Common myeloid progenitor, CD34-positive (primary cell): Measurements from ENCODE around the gene OR8D2.

ENCODE experiments used
- CTCF ChIA-PET: fragments of 350-600 bp; sonication (Branson Sonifier 250); formaldehyde crosslinking; loops from one replicate; lab custom pipeline; 2021; ENCODE audit warnings: antibody characterized with exemption; lab: Charles Lee
- POLR2A ChIA-PET: fragments of 350-600 bp; sonication (Branson Sonifier 250); formaldehyde crosslinking; loops from one replicate; lab custom pipeline; 2021; ENCODE audit warnings: antibody characterized with exemption; lab: Charles Lee
- DNase-seq, 3 donors: peaks; one replicate each; pipeline versions ENCODE4 v3.0.0 to v3.0.0-alpha.2; 2013
- H3K27ac ChIP-seq, 2 experiments: 1 replicate in 1 of 2; 2 replicates in 1 of 2; pipeline ENCODE4 v1.7.0; 2013; ENCODE audit warnings: inconsistent platforms in 2 of 2, low read length in 2 of 2, mild to moderate bottlenecking in 2 of 2, low read depth in 1 of 2, moderate library complexity in 1 of 2; ENCODE audit not compliant: severe bottlenecking in 2 of 2, insufficient read depth in 1 of 2, poor library complexity in 1 of 2
- H3K27me3 ChIP-seq, 5 experiments: replicated peaks in 2 of 5; 1 replicate in 3 of 5; 2 replicates in 2 of 5; pipeline versions ENCODE4 v1.6.1 to v1.7.0; 2013; ENCODE audit warnings: low read length in 4 of 5, mild to moderate bottlenecking in 2 of 5, moderate library complexity in 2 of 5, inconsistent platforms in 1 of 5; ENCODE audit not compliant: insufficient read depth in 5 of 5, control insufficient read depth in 4 of 5
- H3K36me3 ChIP-seq, 4 experiments: 1 replicate in 2 of 4; 2 replicates in 2 of 4; pipeline versions ENCODE4 v1.6.1 to v1.7.0; 2013; ENCODE audit warnings: low read length in 3 of 4, control low read depth in 1 of 4, mild to moderate bottlenecking in 1 of 4; ENCODE audit not compliant: control insufficient read depth in 4 of 4, insufficient read depth in 4 of 4
- H3K4me1 ChIP-seq, 4 experiments: 1 replicate in 3 of 4; 2 replicates in 1 of 4; pipeline versions ENCODE4 v1.6.1 to v1.7.1; 2013; ENCODE audit warnings: low read length in 3 of 4, mild to moderate bottlenecking in 3 of 4, control low read depth in 1 of 4, inconsistent platforms in 1 of 4, moderate library complexity in 1 of 4; ENCODE audit not compliant: control insufficient read depth in 4 of 4, insufficient read depth in 4 of 4; ENCODE audit errors: control extremely low read depth in 1 of 4
- H3K4me3 ChIP-seq, 7 experiments: 1 replicate in 4 of 7; 2 replicates in 3 of 7; pipeline versions ENCODE4 v1.5.1 to v1.7.0; 2013; ENCODE audit warnings: mild to moderate bottlenecking in 7 of 7, low read length in 6 of 7, moderate library complexity in 6 of 7, inconsistent platforms in 2 of 7, low read depth in 2 of 7, control low read depth in 1 of 7; ENCODE audit not compliant: insufficient read depth in 4 of 7, control insufficient read depth in 1 of 7; ENCODE audit errors: extremely low read depth in 1 of 7
- H3K9me3 ChIP-seq, 5 experiments: 1 replicate in 4 of 5; 2 replicates in 1 of 5; pipeline versions ENCODE4 v1.6.1 to v1.7.1; 2013; ENCODE audit warnings: low read length in 4 of 5, mild to moderate bottlenecking in 2 of 5, inconsistent platforms in 1 of 5, low read depth in 1 of 5, moderate library complexity in 1 of 5; ENCODE audit not compliant: control insufficient read depth in 4 of 5, insufficient read depth in 2 of 5; ENCODE audit errors: control extremely low read depth in 1 of 5
- WGBS: methylation state at CpG from one replicate; pipeline ENCODE4 v1.1.5; 2013; ENCODE audit not compliant: insufficient coverage; 5-methylcytosine and 5-hydroxymethylcytosine counted together

Gene OR8D2

GRCh38 chr11:124329787-124330478 is 9.9 kb upstream of the OR8D2 start:
- DNase-seq = peak; percentile 35 to 79 (median 72)
- Histone ChIP-seq H3K36me3 (no peaks in the 10 kb centered on the region), H3K27me3 (no peaks in the 10 kb centered on the region), H3K4me1 (peaks cover 0 to 14% (median 1%) of the 10 kb centered on the region in 4 experiments), H3K9me3 (no peaks in the 10 kb centered on the region), H3K27ac (no peak overlapping the region), H3K4me3 (peak overlapping the region in 1 of 7 experiments; percentile 40)
- WGBS = 43% methylated on average over 1 of the region's 2 CpGs
- ChIA-PET CTCF (interaction anchor here (0.6 to 1.8 kb wide), 9 partner anchors 9 to 265 kb away, joined by 3 to 11 read pairs (median 3); no protein-coding TSS in a partner anchor), POLR2A (no interaction called here)

GRCh38 chr11:124327775-124328174 is 7.8 kb upstream of the OR8D2 start:
- no peak for DNase-seq
- H3K9me3 ChIP-seq = no peaks in the 10 kb centered on the region
- H3K27me3 ChIP-seq = no peaks in the 10 kb centered on the region
- POLR2A ChIA-PET = no interaction called here
- no peaks in the 10 kb centered on the region for H3K36me3 ChIP-seq
- H3K4me3 ChIP-seq = no peak overlapping the region
- 100% methylated on average over 1 of the region's 1 CpG for WGBS
- no peak overlapping the region for H3K27ac ChIP-seq
- peaks cover 0 to 14% (median 1%) of the 10 kb centered on the region in 4 experiments for H3K4me1 ChIP-seq
- CTCF ChIA-PET = interaction anchor here (1.2 kb wide), 1 partner anchor 17 kb away, joined by 3 read pairs; no protein-coding TSS in a partner anchor

GRCh38 chr11:124322356-124322755 is 2.4 kb upstream of the OR8D2 start:
- H3K36me3 ChIP-seq = no peaks in the 10 kb centered on the region
- DNase-seq = no peak
- no CpG with 5 or more reads among the region's 1 CpG for WGBS
- H3K27ac ChIP-seq = no peak overlapping the region
- CTCF ChIA-PET = interaction anchor here (0.7 to 1.5 kb wide), 3 partner anchors 9 to 253 kb away, joined by 3 to 4 read pairs (median 3); partner anchors contain the start of gene OR8D1
- H3K4me1 ChIP-seq = no peaks in the 10 kb centered on the region
- POLR2A ChIA-PET = no interaction called here
- H3K4me3 ChIP-seq = no peak overlapping the region
- H3K9me3 ChIP-seq = no peaks in the 10 kb centered on the region
- peaks cover 0 to 4% (median 0%) of the 10 kb centered on the region in 5 experiments for H3K27me3 ChIP-seq

- no peaks in the 10 kb centered on the region for H3K4me1 ChIP-seq
- H3K9me3 ChIP-seq = no peaks in the 10 kb centered on the region
- peaks cover 0 to 6% (median 0%) of the 10 kb centered on the region in 5 experiments for H3K27me3 ChIP-seq
- no peak overlapping the region for H3K4me3 ChIP-seq
- 62% methylated on average over 2 of the region's 3 CpGs for WGBS
- H3K36me3 ChIP-seq = no peaks in the 10 kb centered on the region
- peak in 2 of 3 donors; percentile 22 to 27 for DNase-seq
- H3K27ac ChIP-seq = no peak overlapping the region
- CTCF ChIA-PET = no interaction called here
- POLR2A ChIA-PET = no interaction called here
These were observed 4.9 kb downstream of the OR8D2 start for GRCh38 chr11:124315052-124315451.

GRCh38 chr11:124313849-124314248 is 6.1 kb downstream of the OR8D2 start, which contains the start of gene OR8D1:
TSS of gene OR8D1 (minus strand) at chr11:124313949. CDS start at chr11:124310766, 3,183 bp downstream.
- ChIA-PET CTCF (interaction anchor here (1.9 kb wide), 1 partner anchor 9 kb away, joined by 4 read pairs; no protein-coding TSS in a partner anchor), POLR2A (no interaction called here)
- peaks cover 0 to 2% (median 0%) of the 10 kb centered on the region in 5 experiments for H3K27me3 ChIP-seq
- no peak within 1 kb of the TSS for H3K27ac ChIP-seq
- H3K4me1 ChIP-seq = no peaks in the 10 kb centered on the region
- no peaks in the 10 kb centered on the region for H3K9me3 ChIP-seq
- WGBS = no CpG with 5 or more reads among the region's 2 CpGs
- DNase-seq = no peak
- H3K36me3 ChIP-seq = no peaks in the 10 kb centered on the region
- no peak within 1 kb of the TSS for H3K4me3 ChIP-seq

- 98% methylated on average over 4 of the region's 4 CpGs for WGBS
- no peak for DNase-seq
- Histone ChIP-seq H3K9me3 (no peaks in the 10 kb centered on the region), H3K27ac (no peak overlapping the region), H3K4me1 (no peaks in the 10 kb centered on the region), H3K4me3 (no peak overlapping the region), H3K36me3 (no peaks in the 10 kb centered on the region), H3K27me3 (peaks cover 0 to 2% (median 0%) of the 10 kb centered on the region in 5 experiments)
- ChIA-PET CTCF (interaction anchor here (1.9 kb wide), 1 partner anchor 10 kb away, joined by 4 read pairs; no protein-coding TSS in a partner anchor), POLR2A (no interaction called here)
These were observed 6.9 kb downstream of the OR8D2 start for GRCh38 chr11:124313131-124313530.

- H3K9me3 ChIP-seq = no peaks in the 10 kb centered on the region
- no peaks in the 10 kb centered on the region for H3K36me3 ChIP-seq
- DNase-seq = no peak
- CTCF ChIA-PET = no interaction called here
- no peak overlapping the region for H3K4me3 ChIP-seq
- POLR2A ChIA-PET = no interaction called here
- no peaks in the 10 kb centered on the region for H3K4me1 ChIP-seq
- no peak overlapping the region for H3K27ac ChIP-seq
- H3K27me3 ChIP-seq = peaks cover 0 to 2% (median 0%) of the 10 kb centered on the region in 5 experiments
These were observed 8.3 kb downstream of the OR8D2 start for GRCh38 chr11:124311670-124312069.
